HepG2 (cell line): ENCODE measurements around the gene GPR162.

Source experiments
- EP300 ChIP-seq, 3 experiments: sonication (generic) in 1 of 3; formaldehyde crosslinking in 1 of 3; IDR thresholded peaks; 2 replicates each; pipeline versions ENCODE4 v1.5.1 to v1.6.1; 2011 to 2020; ENCODE audit warnings: low read depth in 2 of 3, low read length in 2 of 3, borderline replicate concordance in 1 of 3, improper control_type of control experiment in 1 of 3, mild to moderate bottlenecking in 1 of 3, missing genetic modification reagents in 1 of 3, moderate library complexity in 1 of 3
- ESRRA ChIP-seq: sonication (generic); formaldehyde crosslinking; IDR thresholded peaks from 2 replicates; pipeline ENCODE4 v1.5.1; 2020; ENCODE audit warnings: mild to moderate bottlenecking, low read depth, missing genetic modification reagents
- EZH2 ChIP-seq: conservative IDR thresholded peaks from 2 replicates; pipeline ENCODE4 v1.6.1; 2012; ENCODE audit warnings: mild to moderate bottlenecking, low read depth, low read length, moderate library complexity
- FOXJ3 ChIP-seq: sonication (generic); formaldehyde crosslinking; IDR thresholded peaks from 2 replicates; pipeline ENCODE4 v1.4.0; 2020; ENCODE audit warnings: missing genetic modification reagents, mild to moderate bottlenecking, borderline replicate concordance
- KLF16 ChIP-seq, 2 experiments: sonication (generic) in 1 of 2; formaldehyde crosslinking in 1 of 2; IDR thresholded peaks; 2 replicates each; pipeline versions ENCODE4 v1.6.1 to v1.8.0; 2016 to 2023; ENCODE audit warnings: missing genetic modification reagents in 2 of 2, missing compliant biosample characterization in 1 of 2
- SMARCE1 ChIP-seq: fragments of 450-650 bp; IDR thresholded peaks from 2 replicates; pipeline ENCODE4 v1.6.1; 2017; ENCODE audit warnings: borderline replicate concordance
- SP1 ChIP-seq, 2 experiments: fragments of 450-650 bp in 1 of 2; sonication (generic) in 1 of 2; formaldehyde crosslinking in 1 of 2; IDR thresholded peaks; 2 replicates each; pipeline versions ENCODE4 v1.4.0 to v1.6.1; 2016 to 2020; ENCODE audit warnings: missing genetic modification reagents in 1 of 2
- STAG1 ChIP-seq: sonication (generic); formaldehyde crosslinking; IDR thresholded peaks from 2 replicates; pipeline ENCODE4 v1.4.0; 2020; ENCODE audit warnings: missing genetic modification reagents
- ZNF207 ChIP-seq: fragments of 450-650 bp; IDR thresholded peaks from 2 replicates; pipeline ENCODE4 v1.6.1; 2016; ENCODE audit warnings: antibody characterized with exemption, borderline replicate concordance
- ZNF644 ChIP-seq: IDR thresholded peaks from 2 replicates; pipeline ENCODE4 v1.6.1; 2016; ENCODE audit warnings: low read depth
- ZNF710 ChIP-seq: sonication (generic); formaldehyde crosslinking; IDR thresholded peaks from 2 replicates; pipeline ENCODE4 v1.5.0; 2020; ENCODE audit warnings: mild to moderate bottlenecking, missing genetic modification reagents, borderline replicate concordance
- TF ChIP-seq, protein P1 (sequence below): sonication (generic); formaldehyde crosslinking; IDR thresholded peaks from 2 replicates; pipeline ENCODE4 v1.4.0; 2020; ENCODE audit warnings: missing genetic modification reagents
- TF ChIP-seq, protein P2 (sequence below): sonication (generic); formaldehyde crosslinking; IDR thresholded peaks from 2 replicates; pipeline ENCODE4 v1.5.0; 2020; ENCODE audit warnings: mild to moderate bottlenecking, missing genetic modification reagents, moderate library complexity

DNA sequence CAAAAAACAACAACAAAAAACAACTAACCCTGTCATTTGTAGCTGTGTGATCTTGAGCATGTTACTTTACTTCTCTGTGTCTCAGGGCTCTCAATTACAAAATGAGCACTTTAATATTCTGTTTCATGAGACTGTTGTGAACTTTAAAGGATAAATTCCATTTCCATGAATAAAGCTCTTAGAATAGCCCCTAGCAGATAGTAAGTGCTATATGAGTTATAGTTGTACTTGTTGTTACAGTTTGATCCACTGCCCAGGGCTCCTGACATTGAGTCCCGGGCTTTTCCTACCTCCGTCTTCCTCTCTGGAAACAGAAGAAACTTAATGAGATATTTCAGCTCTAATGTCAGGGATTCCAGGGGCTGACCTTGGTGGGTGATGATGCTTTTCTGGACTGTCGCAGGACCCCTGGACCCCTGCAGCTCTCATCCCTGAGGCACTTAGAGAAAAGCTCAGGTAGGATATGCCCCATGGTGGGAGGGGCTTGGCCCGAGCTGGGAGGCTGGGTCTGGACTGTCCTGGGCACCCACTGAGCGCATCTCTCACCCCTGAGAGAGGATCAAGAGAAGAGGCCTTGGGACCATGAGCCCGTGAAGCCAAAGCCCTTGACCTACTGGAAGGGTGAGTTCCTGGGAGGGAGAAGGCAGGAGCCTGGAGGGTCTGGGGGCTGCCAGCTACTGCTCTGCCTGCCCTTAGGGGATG, 11.7 kb downstream of the GPR162 start:
- TF ChIP-seq EP300 (IDR thresholded peaks at IDR 0.05; ENCODE audit: low read depth in 2 of 2, low read length in 2 of 2) (no peak), EP300 (CRISPR knock-in tag; IDR thresholded peaks at IDR 0.05; ENCODE audit: borderline replicate concordance) (no peak), KLF16 (CRISPR knock-in tag; IDR thresholded peaks at IDR 0.05) (no peak), SP1 (IDR thresholded peaks at IDR 0.05) (no peak), SP1 (CRISPR knock-in tag; IDR thresholded peaks at IDR 0.05) (no peak), SMARCE1 (no peak), ESRRA (no peak), ZNF644 (no peak), STAG1 (CRISPR knock-in tag) (no peak), EZH2 (no peak), ZNF207 (no peak), ZNF710 (CRISPR knock-in tag) (no peak), FOXJ3 (CRISPR knock-in tag) (no peak)
- TF ChIP-seq, protein P1, sequence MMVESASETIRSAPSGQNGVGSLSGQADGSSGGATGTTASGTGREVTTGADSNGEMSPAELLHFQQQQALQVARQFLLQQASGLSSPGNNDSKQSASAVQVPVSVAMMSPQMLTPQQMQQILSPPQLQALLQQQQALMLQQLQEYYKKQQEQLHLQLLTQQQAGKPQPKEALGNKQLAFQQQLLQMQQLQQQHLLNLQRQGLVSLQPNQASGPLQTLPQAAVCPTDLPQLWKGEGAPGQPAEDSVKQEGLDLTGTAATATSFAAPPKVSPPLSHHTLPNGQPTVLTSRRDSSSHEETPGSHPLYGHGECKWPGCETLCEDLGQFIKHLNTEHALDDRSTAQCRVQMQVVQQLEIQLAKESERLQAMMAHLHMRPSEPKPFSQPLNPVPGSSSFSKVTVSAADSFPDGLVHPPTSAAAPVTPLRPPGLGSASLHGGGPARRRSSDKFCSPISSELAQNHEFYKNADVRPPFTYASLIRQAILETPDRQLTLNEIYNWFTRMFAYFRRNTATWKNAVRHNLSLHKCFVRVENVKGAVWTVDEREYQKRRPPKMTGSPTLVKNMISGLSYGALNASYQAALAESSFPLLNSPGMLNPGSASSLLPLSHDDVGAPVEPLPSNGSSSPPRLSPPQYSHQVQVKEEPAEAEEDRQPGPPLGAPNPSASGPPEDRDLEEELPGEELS (CRISPR knock-in tag): no peak
- TF ChIP-seq, protein P2, sequence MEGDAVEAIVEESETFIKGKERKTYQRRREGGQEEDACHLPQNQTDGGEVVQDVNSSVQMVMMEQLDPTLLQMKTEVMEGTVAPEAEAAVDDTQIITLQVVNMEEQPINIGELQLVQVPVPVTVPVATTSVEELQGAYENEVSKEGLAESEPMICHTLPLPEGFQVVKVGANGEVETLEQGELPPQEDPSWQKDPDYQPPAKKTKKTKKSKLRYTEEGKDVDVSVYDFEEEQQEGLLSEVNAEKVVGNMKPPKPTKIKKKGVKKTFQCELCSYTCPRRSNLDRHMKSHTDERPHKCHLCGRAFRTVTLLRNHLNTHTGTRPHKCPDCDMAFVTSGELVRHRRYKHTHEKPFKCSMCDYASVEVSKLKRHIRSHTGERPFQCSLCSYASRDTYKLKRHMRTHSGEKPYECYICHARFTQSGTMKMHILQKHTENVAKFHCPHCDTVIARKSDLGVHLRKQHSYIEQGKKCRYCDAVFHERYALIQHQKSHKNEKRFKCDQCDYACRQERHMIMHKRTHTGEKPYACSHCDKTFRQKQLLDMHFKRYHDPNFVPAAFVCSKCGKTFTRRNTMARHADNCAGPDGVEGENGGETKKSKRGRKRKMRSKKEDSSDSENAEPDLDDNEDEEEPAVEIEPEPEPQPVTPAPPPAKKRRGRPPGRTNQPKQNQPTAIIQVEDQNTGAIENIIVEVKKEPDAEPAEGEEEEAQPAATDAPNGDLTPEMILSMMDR: no peak
